Activated CD8-positive, alpha-beta memory T cell treated with anti-CD3 and anti-CD28 coated beads, Interleukin-2, amount 50 U/mL, for 1 hour (primary cell): Measurements from ENCODE around the gene BLOC1S5.

Source experiments
- DNase-seq: peaks from one replicate; pipeline ENCODE4 v3.0.0-alpha.2; 2020; ENCODE audit errors: extremely low read depth

BLOC1S5 gene, protein sequence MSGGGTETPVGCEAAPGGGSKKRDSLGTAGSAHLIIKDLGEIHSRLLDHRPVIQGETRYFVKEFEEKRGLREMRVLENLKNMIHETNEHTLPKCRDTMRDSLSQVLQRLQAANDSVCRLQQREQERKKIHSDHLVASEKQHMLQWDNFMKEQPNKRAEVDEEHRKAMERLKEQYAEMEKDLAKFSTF

GRCh38 chr6:8063761-8064637 lies at the start of gene BLOC1S5:
BLOC1S5 (minus strand) TSS chr6:8064389; CDS start chr6:8064376, 13 bp downstream.
- peak; percentile 89 for DNase-seq

GRCh38 chr6:8113131-8113654 lies 49.0 kb upstream of the BLOC1S5 start:
- DNase-seq = no peak

DNA sequence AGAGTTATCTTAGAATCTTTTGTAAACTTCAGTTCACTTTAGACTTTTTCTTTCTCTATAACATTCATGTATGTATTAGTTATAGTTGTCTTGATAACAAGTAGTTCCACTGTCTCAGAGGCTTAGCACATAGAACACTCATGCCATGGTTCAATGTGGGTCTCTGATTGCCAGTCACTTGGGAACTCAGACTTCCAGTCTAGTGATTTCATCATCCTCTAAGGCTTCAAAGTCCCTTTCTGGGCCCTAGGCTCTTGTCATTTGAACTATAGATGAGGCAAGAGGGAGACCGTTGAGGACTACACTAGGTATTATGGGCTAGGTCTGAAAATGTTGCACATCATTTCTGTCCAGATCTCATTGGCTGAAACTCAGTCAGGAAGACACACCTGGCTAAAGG lies 46.5 kb upstream of the BLOC1S5 start:
- no peak for DNase-seq

GRCh38 chr6:8110117-8110721 lies 46.0 kb upstream of the BLOC1S5 start:
- DNase-seq = no peak

DNA sequence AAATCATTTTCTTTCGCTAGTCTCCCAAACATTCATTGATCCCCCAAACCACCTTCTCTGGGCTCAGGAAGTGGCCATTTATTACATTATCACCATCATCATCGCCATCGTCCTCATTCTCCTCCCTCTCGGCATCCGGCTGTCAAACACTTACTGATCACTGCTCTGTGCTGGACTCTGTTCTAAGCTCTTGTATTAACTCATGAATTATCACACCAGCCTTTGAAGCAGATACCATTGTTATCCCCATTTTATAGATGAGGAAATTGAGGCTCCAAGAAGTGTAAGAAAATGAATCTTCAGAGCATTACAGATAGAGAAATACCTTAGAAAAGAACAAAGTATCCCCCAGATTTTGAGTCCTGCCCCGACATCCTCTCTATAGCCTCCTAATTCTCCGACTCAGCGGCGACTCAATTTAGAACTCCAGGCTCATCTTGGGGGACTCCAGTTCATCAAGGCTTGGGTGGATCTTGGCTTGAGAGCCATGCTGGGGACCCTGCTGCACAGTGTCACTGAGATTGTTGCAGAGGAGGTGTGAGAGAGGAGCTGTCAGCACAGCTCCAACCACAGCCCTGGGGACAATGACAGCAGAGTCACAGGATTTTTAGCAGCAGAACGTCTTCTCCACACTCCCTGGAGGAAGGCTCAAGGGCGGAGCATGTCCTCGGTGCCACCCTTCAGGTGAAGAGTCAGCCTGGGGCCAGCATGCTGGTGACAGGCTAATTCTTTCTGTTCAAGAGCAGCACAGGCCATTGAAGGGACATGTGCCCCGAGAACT lies 44.8 kb upstream of the BLOC1S5 start:
- no peak for DNase-seq

GRCh38 chr6:8108031-8108660 lies 44.0 kb upstream of the BLOC1S5 start:
- DNase-seq = no peak

DNA sequence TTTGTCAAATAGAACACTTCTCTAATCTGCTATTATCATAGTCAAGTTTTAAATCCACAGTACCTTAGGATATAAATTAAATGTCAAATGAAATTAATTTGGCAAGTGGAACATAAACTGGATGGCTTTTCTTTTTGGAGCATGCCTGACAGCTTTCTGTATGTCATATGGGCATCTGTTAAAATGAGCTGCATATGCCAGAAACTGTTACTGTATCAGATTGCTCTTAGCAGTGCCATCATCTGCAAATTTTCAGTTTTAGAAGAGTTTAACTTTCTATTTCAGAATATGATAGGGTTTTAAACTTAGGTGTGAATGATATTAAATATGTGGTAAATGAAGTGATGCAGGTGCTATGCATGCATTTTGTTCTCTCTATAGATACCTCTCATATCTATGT lies 41.6 kb upstream of the BLOC1S5 start:
- no peak for DNase-seq

DNA sequence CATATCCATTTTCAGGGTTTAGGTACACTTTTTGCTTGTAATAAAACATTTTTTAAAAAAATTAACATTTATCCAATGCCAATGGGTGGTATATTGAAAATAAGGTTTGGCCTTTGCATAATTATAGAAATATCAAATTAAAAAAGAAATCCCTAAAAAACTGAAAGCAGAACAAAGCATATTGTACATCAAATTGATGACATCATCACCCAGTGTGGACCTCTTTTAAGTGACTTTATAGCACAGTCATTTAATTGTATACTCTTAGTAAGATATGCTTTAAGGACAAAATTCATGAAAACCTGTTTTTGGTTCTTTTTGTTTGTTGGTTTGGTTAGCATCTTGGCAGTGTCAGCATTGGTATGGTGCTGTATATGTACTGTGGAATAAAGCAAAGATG lies 39.5 kb upstream of the BLOC1S5 start:
- DNase-seq = no peak

GRCh38 chr6:8102122-8102958 lies 38.2 kb upstream of the BLOC1S5 start, which contains the start of gene EEF1E1:
EEF1E1 (minus strand) TSS chr6:8102548; CDS start chr6:8102521, 27 bp downstream.
- peak; percentile 96 for DNase-seq

- DNase-seq = no peak
Measured at GRCh38 chr6:8100159-8100854, 36.1 kb upstream of the BLOC1S5 start.

DNA sequence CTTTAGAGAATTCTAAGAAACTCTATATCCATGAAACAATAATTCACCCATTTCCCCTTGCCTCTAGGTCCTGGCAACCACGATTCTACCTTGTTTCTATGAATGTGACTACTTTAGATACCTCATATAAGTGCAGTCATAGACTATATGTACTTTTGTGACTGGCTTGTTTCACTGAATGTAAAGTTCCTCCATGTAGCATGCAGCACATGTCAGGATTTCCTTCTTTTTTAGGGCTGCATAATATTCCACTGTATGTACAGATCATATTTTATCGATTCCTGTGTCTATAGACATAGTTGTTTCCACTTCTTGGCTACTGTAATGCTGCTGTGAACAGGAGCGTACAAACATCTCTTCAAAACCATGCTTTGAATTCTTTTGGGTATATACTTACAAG lies 26.5 kb upstream of the BLOC1S5 start:
- DNase-seq = no peak

GRCh38 chr6:8088886-8089285 lies 24.7 kb upstream of the BLOC1S5 start:
- no peak for DNase-seq

DNA sequence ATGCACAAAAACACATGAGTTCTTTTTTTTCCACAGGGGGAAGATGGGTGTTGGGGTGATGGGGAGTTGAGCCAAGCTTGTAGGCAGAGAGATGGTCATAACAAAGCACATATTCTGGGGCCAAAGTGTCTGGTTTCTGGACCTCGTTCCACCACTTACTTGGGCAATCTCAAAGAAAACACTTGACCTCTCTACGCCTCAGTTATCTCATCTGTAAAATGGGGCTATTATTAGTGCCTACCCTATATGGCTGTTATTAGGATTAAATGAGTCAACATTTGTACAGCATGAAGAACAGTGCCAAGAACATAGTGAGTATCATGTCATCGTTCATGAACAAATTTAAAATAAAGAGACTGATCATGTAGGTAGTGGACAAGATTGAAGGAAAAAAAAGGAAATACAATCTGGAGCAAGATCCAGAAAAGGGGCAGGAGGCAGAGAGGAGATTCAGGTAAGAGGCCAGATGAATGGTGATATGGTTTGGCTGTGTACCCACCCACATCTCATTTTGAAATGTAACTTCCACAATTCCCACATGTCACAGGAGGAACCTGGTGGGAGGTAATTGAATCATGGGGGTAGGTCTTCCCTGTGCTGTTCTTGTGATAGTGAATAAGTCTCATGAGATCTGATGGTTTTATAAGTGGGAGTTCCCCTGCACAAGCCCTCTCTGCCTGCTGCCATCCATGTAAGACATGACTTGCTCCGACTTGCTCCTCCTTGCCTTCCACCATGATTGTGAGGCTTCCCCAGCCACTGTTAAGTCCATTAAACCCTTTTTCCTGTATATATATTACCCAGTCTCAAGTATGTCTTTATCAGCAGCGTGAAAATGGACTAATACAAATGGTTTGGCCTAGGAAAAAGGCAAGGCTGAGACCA lies 23.9 kb upstream of the BLOC1S5 start:
- no peak for DNase-seq

DNA sequence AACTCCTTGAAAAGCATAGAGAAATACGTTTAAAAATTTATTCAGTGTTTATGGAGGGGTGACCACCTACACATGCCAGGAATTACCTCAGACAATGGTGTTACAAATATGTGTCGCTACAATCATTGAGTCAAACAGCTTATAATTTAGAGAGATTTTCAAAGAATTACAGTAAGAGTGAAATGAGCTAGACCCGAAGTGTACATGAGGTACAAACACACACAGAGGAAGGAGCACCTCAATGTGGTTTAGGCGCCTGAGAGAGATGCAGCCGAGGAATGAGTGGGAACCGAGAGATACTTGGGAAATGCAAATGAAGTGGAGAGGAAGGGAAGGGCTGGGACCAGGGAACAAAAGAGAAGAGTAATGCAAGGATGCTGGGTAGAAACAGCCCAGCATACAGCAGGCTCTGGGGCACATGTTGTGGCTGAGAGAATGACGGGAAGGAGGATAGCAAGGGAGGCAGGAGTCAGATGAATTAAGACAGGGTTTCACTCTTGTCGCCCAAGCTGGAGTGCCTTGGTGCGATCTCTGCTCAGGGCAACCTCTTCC lies 22.6 kb upstream of the BLOC1S5 start:
- no peak for DNase-seq

- no peak for DNase-seq
Measured at GRCh38 chr6:8085053-8085511, 20.9 kb upstream of the BLOC1S5 start.

DNA sequence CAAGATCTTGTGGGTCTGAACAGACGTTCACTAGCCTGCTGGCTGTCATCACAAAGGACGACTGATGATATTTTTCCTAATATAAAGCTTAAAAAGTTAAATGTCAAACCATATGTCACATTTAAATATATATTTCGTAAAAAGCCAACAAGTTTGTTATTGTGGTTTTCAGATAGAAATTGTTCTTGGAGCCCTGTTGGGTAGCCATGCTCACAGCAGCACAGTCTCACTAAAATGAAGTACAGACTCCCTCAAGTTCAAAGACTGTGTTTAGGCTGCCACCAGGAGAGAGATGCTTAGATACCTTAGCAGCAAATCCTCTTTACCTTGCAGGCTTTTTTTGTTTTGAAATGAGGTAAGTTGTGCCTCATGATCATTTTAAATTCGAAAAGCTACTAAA lies 20.4 kb upstream of the BLOC1S5 start:
- DNase-seq = no peak

DNA sequence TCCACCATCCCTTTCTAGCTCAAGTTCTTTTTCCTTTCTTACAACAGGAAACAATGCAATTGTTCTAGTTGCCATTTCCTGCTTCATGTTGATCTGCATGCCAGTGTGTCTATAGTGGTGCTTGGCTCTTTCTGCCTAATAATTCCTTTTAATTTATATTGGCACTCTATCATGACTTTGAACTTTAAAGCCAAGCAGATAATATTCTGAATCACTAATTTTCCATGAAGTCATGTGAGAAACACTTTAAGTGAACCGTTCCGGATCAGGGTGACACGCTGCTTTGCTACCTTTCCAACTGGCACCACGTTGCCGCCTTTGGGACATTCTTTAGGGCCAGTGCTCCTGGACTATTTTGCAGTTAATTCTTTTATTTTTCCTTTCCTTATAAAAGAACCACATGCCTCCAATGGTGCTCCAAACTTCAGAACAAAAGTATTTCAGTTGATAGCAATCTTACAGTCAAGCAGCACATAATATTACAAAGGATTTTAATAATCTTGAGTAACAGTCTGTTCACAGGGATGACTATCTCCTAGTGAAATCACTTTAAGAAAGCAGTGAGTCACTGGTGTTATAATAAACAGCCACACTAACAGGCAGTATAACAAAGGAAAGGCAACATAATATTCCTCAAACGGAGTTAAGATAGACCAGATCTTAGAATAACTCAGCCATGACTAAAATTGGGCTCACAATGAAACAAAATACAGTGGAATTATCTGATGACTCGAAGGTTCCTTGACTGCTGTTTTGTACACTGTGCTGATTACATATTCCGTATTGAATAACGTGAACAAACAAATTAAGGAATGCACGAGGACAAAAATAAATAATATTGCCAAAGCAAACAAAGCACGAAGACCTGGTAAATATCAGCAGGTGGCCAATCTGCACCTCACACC lies 19.0 kb upstream of the BLOC1S5 start:
- DNase-seq = no peak
